HUES48 (cell line): ENCODE measurements around the gene ADAMTS14.

Experiments used
- H3K27ac ChIP-seq: one replicate; pipeline ENCODE4 v1.7.0; 2013; ENCODE audit warnings: low read depth, low read length, inconsistent platforms
- H3K27me3 ChIP-seq: 2 replicates; pipeline ENCODE4 v1.6.1; 2013; ENCODE audit warnings: mild to moderate bottlenecking, low read length; ENCODE audit not compliant: control insufficient read depth, insufficient read depth
- H3K36me3 ChIP-seq: 2 replicates; pipeline ENCODE4 v1.6.1; 2013; ENCODE audit warnings: low read length; ENCODE audit not compliant: control insufficient read depth, insufficient read depth
- H3K4me1 ChIP-seq: 2 replicates; pipeline ENCODE4 v1.6.1; 2013; ENCODE audit warnings: mild to moderate bottlenecking, low read length; ENCODE audit not compliant: control insufficient read depth, insufficient read depth
- H3K4me3 ChIP-seq: 2 replicates; pipeline ENCODE4 v1.5.1; 2013; ENCODE audit warnings: mild to moderate bottlenecking, low read depth, low read length
- H3K9ac ChIP-seq: 2 replicates; pipeline ENCODE4 v1.6.1; 2013; ENCODE audit warnings: mild to moderate bottlenecking, low read depth, low read length, moderate library complexity
- H3K9me3 ChIP-seq: 2 replicates; pipeline ENCODE4 v1.6.1; 2013; ENCODE audit warnings: low read length; ENCODE audit not compliant: control insufficient read depth, insufficient read depth

The ADAMTS14 gene

GRCh38 chr10:70803775-70804420 lies 131.6 kb downstream of the ADAMTS14 start:
- no peak overlapping the region for H3K4me3 ChIP-seq
- no peak overlapping the region for H3K27ac ChIP-seq
- H3K9ac ChIP-seq, result no peak overlapping the region
- H3K9me3 ChIP-seq, result no peaks in the 10 kb centered on the region
- H3K36me3 ChIP-seq, result no peaks in the 10 kb centered on the region
- no peaks in the 10 kb centered on the region for H3K27me3 ChIP-seq
- 0 out of 2 replicates have a peak, but pooled peaks cover 4% of the 10 kb centered on the region for H3K4me1 ChIP-seq

GRCh38 chr10:70804421-70804808 lies 132.1 kb downstream of the ADAMTS14 start:
- no peak overlapping the region for H3K4me3 ChIP-seq
- H3K4me1 ChIP-seq, result 0 out of 2 replicates have a peak, but pooled peaks cover 4% of the 10 kb centered on the region
- H3K27ac ChIP-seq, result no peak overlapping the region
- no peaks in the 10 kb centered on the region for H3K27me3 ChIP-seq
- H3K9ac ChIP-seq, result no peak overlapping the region
- H3K9me3 ChIP-seq, result no peaks in the 10 kb centered on the region
- no peaks in the 10 kb centered on the region for H3K36me3 ChIP-seq

DNA sequence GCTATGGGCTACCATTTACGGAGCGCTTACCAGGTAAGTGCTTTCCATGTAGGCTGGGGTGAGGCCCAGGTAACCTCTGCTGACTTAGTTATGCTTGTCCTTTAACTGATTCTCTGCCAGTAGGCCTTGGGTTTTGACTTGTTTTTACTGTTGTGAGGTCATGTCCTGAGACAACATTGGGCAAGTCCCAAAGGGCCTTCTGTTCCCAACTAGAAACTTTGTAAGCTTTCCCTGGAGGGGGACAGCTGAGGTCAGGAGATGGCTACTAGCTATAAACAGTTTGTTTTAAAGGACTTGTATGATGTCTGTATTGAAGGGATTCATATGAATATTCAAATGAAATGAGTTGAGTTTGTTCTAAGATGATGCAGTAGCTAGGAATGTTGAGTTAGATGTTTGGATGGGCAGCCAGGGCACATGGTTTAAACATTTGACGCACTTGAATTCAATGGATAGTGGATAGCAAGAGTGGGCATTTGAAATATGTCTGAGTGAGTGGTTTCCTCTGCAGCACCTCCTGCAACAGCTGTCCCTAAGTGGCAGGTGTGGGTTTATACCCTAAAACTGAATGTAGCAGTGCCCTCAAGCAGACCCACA lies 133.4 kb downstream of the ADAMTS14 start:
- no peak overlapping the region for H3K9ac ChIP-seq
- no peaks in the 10 kb centered on the region for H3K9me3 ChIP-seq
- no peaks in the 10 kb centered on the region for H3K27me3 ChIP-seq
- 0 out of 2 replicates have a peak, but pooled peaks cover 4% of the 10 kb centered on the region for H3K4me1 ChIP-seq
- no peaks in the 10 kb centered on the region for H3K36me3 ChIP-seq
- H3K4me3 ChIP-seq, result no peak overlapping the region
- no peak overlapping the region for H3K27ac ChIP-seq

- Histone ChIP-seq H3K4me1 (0 out of 2 replicates have a peak, but pooled peaks cover 4% of the 10 kb centered on the region), H3K4me3 (no peak overlapping the region), H3K27ac (no peak overlapping the region), H3K27me3 (no peaks in the 10 kb centered on the region), H3K36me3 (no peaks in the 10 kb centered on the region), H3K9ac (no peak overlapping the region), H3K9me3 (no peaks in the 10 kb centered on the region)
Measured at GRCh38 chr10:70806841-70807240, 134.5 kb downstream of the ADAMTS14 start.

DNA sequence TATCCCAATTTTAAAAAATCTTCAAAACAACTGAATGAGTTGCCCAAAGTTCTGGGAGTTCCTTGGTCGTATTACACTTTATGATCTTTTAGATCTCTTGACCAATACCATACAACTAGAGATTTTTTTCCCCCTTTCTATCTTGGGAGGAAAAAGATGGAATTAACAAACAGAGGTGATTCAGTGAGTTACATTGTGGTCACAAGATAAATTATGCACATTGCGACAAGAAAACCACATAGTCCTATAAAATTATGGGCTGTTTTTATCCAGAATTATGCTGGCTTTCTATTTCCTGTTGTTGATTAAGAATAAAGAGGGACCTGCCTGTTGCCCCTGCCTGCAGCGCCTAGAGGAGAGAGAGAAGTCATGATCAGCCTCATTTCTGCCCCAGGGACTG lies 135.2 kb downstream of the ADAMTS14 start:
- no peaks in the 10 kb centered on the region for H3K36me3 ChIP-seq
- H3K9ac ChIP-seq, result no peak overlapping the region
- H3K4me3 ChIP-seq, result no peak overlapping the region
- no peaks in the 10 kb centered on the region for H3K9me3 ChIP-seq
- no peaks in the 10 kb centered on the region for H3K27me3 ChIP-seq
- H3K27ac ChIP-seq, result no peak overlapping the region
- 0 out of 2 replicates have a peak, but pooled peaks cover 4% of the 10 kb centered on the region for H3K4me1 ChIP-seq

GRCh38 chr10:70809011-70809611 lies 136.8 kb downstream of the ADAMTS14 start:
- H3K4me1 ChIP-seq, result 0 out of 2 replicates have a peak, but pooled peaks cover 4% of the 10 kb centered on the region

GRCh38 chr10:70809726-70810125 lies 137.4 kb downstream of the ADAMTS14 start:
- 0 out of 2 replicates have a peak, but pooled peaks cover 4% of the 10 kb centered on the region for H3K4me1 ChIP-seq
- H3K27me3 ChIP-seq, result no peaks in the 10 kb centered on the region
- no peak overlapping the region for H3K4me3 ChIP-seq
- no peak overlapping the region for H3K27ac ChIP-seq
- H3K36me3 ChIP-seq, result no peaks in the 10 kb centered on the region
- H3K9me3 ChIP-seq, result no peaks in the 10 kb centered on the region
- H3K9ac ChIP-seq, result no peak overlapping the region

More at GRCh38 chr10:70809011-70809611, 136.8 kb downstream of the ADAMTS14 start:
- Histone ChIP-seq H3K36me3 (no peaks in the 10 kb centered on the region), H3K4me3 (no peak overlapping the region), H3K27ac (no peak overlapping the region), H3K27me3 (no peaks in the 10 kb centered on the region), H3K9ac (no peak overlapping the region), H3K9me3 (no peaks in the 10 kb centered on the region)

DNA sequence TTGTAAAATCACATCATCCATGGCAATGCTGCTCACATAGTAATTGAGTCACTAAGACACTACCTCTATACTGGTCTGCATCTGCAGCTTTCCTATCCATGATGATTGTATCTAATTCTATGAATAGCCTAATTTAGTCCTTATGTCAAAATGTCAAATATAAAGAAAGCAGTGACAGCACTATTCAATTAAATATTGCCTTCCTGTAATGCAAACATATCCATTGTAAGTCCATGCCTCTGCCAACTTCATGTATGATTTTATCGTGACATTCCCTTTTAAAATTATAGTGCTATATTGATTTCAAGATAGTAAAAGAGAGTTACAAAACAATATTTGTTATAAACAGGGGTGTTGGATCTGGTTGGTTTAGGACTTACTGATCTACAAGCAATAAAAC lies 138.7 kb downstream of the ADAMTS14 start:
- Histone ChIP-seq H3K36me3 (no peaks in the 10 kb centered on the region), H3K27ac (no peak overlapping the region), H3K4me3 (no peak overlapping the region), H3K9me3 (no peaks in the 10 kb centered on the region), H3K9ac (no peak overlapping the region), H3K27me3 (no peaks in the 10 kb centered on the region), H3K4me1 (peaks cover 10% of the 10 kb centered on the region)

GRCh38 chr10:70811881-70812280 lies 139.6 kb downstream of the ADAMTS14 start:
- Histone ChIP-seq H3K27ac (no peak overlapping the region), H3K36me3 (no peaks in the 10 kb centered on the region), H3K27me3 (no peaks in the 10 kb centered on the region), H3K9ac (no peak overlapping the region), H3K4me1 (peaks cover 9% of the 10 kb centered on the region), H3K9me3 (no peaks in the 10 kb centered on the region), H3K4me3 (no peak overlapping the region)
